GM23338 (cell line): ENCODE measurements around the gene SKIC2.
"Not testable (repeated sequence)": the region's sequence is repeated elsewhere in the genome, so short reads cannot be mapped to it uniquely, and the experiment has no call there.

ENCODE experiments used
- CREB1 ChIP-seq: fragments of 250-450 bp; sonication (Bioruptor Pico); IDR thresholded peaks from 2 replicates; pipeline ENCODE4 v1.5.0; 2020; ENCODE audit warnings: low read depth, mild to moderate bottlenecking, moderate library complexity
- CTCF ChIP-seq, 2 experiments: fragments of 200-600 bp in 1 of 2; sonication (generic) in 1 of 2; conservative IDR thresholded peaks; 2 replicates each; pipeline versions ENCODE4 v1.5.1 to v1.6.1; 2016 to 2017; ENCODE audit warnings: antibody characterized with exemption in 2 of 2, low read depth in 2 of 2, mild to moderate bottlenecking in 2 of 2, moderate library complexity in 1 of 2
- EZH2 ChIP-seq: fragments of 200-600 bp; sonication (generic); IDR thresholded peaks from one replicate; pipeline ENCODE4 v1.8.0; 2017; ENCODE audit warnings: antibody characterized with exemption, mild to moderate bottlenecking, low read depth; ENCODE audit not compliant: unreplicated experiment
- EZH2phosphoT487 ChIP-seq: fragments of 200-600 bp; sonication (generic); IDR thresholded peaks from one replicate; pipeline ENCODE4 v1.8.1; 2018; ENCODE audit warnings: antibody characterized with exemption; ENCODE audit not compliant: unreplicated experiment
- JUNB ChIP-seq: IDR thresholded peaks from one replicate; pipeline ENCODE4 v1.6.1; 2016; ENCODE audit warnings: antibody characterized with exemption; ENCODE audit not compliant: unreplicated experiment
- NANOG ChIP-seq: IDR thresholded peaks from 2 replicates; pipeline ENCODE4 v1.6.1; 2016; ENCODE audit warnings: antibody characterized with exemption, borderline replicate concordance
- POLR2AphosphoS5 ChIP-seq: IDR thresholded peaks from 2 replicates; pipeline ENCODE4 v1.6.1; 2016; ENCODE audit warnings: antibody characterized with exemption, low read depth
- REST ChIP-seq: IDR thresholded peaks from one replicate; pipeline ENCODE4 v1.6.1; 2018; ENCODE audit warnings: antibody characterized with exemption; ENCODE audit not compliant: unreplicated experiment
- STAT1 ChIP-seq: IDR thresholded peaks from one replicate; pipeline ENCODE4 v1.6.1; 2016; ENCODE audit warnings: antibody characterized with exemption; ENCODE audit not compliant: unreplicated experiment
- ZNF331 ChIP-seq: fragments of 250-450 bp; sonication (Bioruptor Pico); IDR thresholded peaks from 2 replicates; pipeline ENCODE4 v1.5.0; 2020; ENCODE audit warnings: low read depth, mild to moderate bottlenecking, moderate library complexity

GRCh38 chr6:31994421-31994820 is 35.4 kb downstream of the SKIC2 start:
- TF ChIP-seq CTCF (conservative IDR thresholded peaks at IDR 0.05; ENCODE audit: low read depth in 2 of 2); POLR2AphosphoS5; EZH2; EZH2phosphoT487; CREB1 (CRISPR knock-in tag); REST; ZNF331 (CRISPR knock-in tag); NANOG; JUNB; STAT1: not testable (repeated sequence)
